ENCODE data around the gene KRTAP12-2.

KRTAP12-2 gene

DNA sequence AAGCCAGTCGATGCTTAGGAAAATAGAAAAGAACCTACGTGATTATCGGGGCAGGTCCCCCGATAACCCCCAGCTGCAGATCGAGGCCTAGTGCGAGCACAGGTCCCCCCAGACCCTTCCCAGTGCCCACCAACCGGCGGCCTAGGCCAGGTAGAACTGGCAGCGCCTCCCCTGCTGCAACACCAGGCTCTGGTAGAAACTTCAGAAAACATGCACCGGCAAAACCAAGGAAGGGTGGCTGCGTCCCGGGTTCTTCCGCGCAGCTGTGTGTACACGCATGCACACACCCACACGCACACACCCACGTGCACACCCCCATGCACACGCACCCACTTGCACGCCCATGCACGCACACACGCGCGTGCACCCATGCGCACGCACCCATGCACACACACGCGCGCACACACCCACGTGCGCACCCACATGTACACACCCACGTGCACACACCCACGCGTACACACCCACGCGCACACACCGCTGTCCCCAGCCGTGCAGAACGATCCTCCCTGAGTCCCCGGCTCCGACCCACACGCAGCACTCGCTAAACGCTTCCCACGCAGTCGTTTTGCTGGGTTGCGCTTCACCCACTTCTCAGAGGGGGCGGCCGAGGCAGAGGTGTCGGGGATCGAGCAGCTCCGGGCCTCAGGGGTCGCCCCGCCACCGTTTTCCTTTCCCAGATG lies 39.4 kb upstream of the KRTAP12-2 start:
- peak; percentile 46 for DNase-seq (ENCODE audit: low spot score)
- TF ChIP-seq, protein P1, sequence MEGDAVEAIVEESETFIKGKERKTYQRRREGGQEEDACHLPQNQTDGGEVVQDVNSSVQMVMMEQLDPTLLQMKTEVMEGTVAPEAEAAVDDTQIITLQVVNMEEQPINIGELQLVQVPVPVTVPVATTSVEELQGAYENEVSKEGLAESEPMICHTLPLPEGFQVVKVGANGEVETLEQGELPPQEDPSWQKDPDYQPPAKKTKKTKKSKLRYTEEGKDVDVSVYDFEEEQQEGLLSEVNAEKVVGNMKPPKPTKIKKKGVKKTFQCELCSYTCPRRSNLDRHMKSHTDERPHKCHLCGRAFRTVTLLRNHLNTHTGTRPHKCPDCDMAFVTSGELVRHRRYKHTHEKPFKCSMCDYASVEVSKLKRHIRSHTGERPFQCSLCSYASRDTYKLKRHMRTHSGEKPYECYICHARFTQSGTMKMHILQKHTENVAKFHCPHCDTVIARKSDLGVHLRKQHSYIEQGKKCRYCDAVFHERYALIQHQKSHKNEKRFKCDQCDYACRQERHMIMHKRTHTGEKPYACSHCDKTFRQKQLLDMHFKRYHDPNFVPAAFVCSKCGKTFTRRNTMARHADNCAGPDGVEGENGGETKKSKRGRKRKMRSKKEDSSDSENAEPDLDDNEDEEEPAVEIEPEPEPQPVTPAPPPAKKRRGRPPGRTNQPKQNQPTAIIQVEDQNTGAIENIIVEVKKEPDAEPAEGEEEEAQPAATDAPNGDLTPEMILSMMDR (IDR thresholded peaks at IDR 0.05), result no peak
- H3K4me3 ChIP-seq, result no peak overlapping the region
- H3K27ac ChIP-seq, result no peak overlapping the region

DNA sequence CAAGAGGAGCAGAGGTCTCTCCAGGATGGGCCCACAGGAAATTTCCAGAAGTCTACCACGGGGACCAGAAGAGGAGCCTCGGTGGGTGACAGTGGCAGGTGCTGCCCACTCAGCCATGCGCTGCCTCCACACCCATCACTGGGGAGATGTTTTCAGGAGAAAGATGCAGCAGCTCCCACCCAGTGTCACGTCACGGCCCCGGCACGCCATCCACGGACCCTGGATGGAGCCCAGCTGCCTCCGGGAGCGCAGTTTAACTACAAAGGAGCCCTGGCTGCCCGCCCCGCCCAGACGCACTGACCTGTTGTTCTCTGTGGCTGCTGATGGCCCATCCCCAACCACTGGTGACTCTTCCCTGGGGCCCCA lies 37.9 kb upstream of the KRTAP12-2 start:
- TF ChIP-seq, protein P1 (IDR thresholded peaks at IDR 0.05), result no peak
- H3K4me3 ChIP-seq, result no peak overlapping the region
- no peak overlapping the region for H3K27ac ChIP-seq
- DNase-seq (ENCODE audit: low spot score), result peak; percentile 62

DNA sequence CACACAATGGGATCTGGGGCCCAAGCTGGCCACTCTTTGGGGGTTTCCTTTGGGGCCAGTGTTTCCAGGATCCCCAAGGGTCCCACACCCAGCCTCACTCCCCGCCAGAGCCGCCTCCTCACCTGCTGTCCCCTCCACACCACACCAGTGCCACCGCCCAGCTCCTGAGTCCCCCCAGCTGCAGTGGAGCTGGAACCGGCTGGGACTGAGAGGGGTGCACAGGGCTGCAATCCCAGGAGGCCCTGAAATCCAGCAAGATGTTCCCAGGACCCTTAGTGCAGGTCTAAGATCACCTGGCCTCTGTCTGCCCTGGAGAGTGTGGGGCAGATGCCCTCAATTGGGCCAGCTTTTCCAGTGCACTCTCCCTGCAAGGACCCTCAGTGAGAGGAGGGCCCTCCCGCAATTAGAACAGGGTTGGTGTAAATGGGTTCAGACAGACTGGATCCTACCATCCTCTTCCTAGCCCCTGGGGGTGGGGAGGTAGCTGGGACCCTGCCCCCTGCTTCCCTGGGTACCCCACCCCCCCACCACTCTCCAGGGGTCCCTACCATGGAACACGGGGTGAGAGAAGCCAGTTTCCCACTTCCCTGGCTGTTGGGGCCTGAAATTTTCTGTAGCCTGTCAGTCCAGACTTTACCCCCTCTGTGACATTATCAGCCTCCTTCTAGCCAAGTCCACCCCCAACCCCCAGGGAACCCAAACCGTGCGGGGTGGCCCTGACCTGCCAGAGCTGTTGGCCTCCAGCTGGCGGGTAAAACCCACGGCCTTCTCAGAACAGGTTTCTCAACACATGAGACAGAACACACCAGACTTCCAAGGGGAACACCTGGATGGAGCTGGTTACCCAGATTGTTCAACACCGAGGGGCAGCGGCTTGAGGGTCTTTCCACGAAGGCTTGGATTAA lies 37.3 kb upstream of the KRTAP12-2 start:
- peak; percentile 65 for DNase-seq (ENCODE audit: low spot score)
- Histone ChIP-seq H3K27ac (no peak overlapping the region), H3K4me3 (no peak overlapping the region)
- TF ChIP-seq, protein P1 (IDR thresholded peaks at IDR 0.05), result no peak

DNA sequence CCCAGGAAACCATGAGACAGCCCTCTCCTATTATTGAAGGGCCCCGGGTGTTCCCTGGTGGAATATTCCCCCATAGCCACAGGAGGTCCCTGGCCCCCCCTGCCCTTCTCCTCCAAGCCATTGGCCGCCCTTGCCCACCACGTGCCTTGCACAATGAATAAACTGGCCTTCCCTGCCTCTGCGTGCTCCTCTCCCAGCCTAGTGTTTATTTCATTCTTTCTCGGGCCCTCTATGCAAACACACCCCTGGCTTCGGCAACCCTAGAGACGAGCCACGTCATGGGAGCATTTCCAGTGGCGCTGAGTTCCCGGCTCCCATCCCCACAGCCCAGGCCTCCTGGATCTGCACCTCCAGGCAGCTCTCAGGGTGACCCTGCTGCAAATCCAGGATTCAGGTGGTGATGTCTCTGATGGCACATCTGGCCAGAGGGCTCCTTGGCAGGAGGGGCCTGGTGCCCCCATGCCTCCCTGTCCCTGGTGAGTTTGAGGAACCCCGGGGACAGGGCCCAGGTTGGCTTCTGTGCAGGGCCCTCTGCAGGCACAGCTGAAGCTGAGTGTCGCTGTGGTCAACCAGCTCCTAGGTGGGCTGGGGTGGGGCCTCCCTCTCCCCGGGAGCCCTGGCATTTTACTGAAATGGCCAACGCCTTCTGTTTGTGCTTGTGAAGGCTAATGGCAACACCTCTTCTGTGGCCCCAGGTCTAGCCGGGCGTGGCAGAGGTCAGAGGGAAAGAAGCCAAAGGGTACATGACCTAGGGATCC lies 36.4 kb upstream of the KRTAP12-2 start:
- peak; percentile 55 for DNase-seq (ENCODE audit: low spot score)
- TF ChIP-seq, protein P1 (IDR thresholded peaks at IDR 0.05), result no peak
- no peak overlapping the region for H3K27ac ChIP-seq
- H3K4me3 ChIP-seq, result no peak overlapping the region

DNA sequence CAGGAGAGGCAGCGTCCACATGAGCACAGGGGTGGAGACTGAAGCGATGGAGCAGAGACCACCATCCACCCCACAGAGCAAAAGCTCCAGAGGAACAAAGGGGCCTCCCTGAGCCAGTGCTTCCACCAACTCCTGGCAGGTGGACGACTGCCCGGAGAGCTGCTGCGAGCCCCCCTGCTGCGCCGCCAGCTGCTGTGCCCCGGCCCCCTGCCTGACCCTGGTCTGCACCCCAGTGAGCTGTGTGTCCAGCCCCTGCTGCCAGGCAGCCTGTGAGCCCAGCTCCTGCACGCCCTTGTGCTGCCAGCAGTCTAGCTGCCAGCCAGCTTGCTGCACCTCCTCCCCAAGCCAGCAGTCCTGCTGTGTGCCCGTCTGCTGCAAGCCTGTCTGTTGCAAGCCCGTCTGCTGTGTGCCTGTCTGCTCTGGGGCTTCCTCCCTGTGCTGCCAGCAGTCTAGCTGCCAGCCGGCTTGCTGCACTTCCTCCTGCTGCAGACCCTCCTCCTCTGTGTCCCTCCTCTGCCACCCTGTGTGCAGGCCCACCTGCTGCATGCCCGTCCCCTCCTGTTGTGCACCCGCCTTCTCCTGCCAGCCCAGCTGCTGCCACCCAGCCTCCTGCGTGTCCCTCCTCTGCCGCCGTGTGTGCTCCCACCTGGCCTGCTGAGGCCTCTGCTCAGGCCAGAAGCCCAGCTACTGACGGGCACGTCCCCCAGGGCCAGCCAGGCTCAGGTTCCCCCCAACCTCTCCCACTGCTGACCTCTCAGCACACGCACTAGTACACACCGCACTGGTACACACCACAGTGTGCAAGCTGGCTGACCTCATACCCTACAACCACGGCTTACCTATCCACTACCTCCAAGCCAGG lies 35.6 kb upstream of the KRTAP12-2 start:
- peak; percentile 52 for DNase-seq (ENCODE audit: low spot score)
- TF ChIP-seq, protein P1 (IDR thresholded peaks at IDR 0.05), result no peak
- Histone ChIP-seq H3K27ac (no peak overlapping the region), H3K4me3 (no peak overlapping the region)

DNA sequence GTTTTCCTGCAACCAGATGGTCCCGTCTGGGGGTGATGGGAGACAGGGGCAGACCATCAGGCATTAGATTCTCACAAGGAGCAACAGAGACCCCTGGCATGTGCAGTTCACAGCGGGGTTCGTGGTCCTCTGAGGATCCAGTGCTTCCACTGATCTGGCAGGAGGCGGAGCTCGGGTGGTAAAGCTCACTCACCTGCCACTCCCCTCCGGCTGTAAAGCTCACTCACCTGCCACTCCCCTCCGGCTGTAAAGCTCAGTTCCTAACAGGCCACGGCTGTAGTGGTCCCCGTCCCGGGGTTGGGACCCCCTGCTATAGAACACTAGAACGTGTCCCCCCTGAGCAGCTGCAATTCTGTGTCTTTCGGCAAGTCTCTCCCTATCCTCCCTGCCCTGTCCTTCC lies 34.8 kb upstream of the KRTAP12-2 start:
- H3K4me3 ChIP-seq, result no peak overlapping the region
- no peak overlapping the region for H3K27ac ChIP-seq
- DNase-seq (ENCODE audit: low spot score), result peak; percentile 38
- TF ChIP-seq, protein P1 (IDR thresholded peaks at IDR 0.05), result no peak

Data from coronary artery (tissue), 2 donors.